Hepatic stellate cell (primary cell): ENCODE results near the gene KLC3.
"Not testable (repeated sequence)": the region's sequence is repeated elsewhere in the genome, so short reads cannot be mapped to it uniquely, and the experiment has no call there.

ENCODE experiments used
- DNase-seq: peaks from one replicate; pipeline ENCODE4 v3.0.0; 2011; ENCODE audit warnings: low spot score

The KLC3 gene

DNA sequence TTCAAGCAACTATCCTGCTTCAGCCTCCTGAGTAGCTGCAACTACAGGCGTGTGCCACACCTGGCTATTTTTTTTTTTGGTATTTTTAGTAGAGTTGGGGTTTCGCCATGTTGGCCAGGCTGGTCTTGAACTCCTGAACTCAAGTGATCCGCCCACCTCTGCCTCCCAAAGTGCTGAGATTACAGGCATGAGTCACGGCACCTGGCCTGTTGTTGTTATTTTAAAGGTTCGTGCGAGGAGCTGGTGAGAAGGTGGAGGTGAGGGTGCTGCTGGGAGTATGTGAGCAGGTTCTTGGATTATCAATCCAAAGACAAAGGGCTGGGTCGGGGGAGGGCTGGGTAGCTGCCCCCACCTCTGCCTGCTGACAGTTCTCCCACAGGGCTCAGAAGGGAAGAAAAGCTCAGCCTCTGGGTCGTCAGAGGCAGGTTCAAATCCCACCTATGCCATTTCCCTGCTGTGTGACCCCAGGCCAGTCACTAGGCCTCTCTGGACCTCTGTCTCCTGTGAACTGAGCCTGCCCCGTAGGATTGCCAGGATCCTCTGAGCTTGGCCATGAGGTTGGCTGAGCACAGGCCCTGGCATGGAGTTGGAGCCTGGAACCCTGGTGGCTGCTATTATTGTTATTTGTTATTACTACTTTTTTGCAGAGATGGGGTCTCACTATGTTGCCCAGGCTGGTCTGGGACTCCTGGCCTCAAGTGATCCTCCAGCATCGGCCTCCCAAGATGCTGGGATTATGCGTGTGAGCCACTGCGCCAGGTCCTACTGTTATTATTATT is 19.4 kb upstream of the KLC3 start:
- no peak for DNase-seq

DNA sequence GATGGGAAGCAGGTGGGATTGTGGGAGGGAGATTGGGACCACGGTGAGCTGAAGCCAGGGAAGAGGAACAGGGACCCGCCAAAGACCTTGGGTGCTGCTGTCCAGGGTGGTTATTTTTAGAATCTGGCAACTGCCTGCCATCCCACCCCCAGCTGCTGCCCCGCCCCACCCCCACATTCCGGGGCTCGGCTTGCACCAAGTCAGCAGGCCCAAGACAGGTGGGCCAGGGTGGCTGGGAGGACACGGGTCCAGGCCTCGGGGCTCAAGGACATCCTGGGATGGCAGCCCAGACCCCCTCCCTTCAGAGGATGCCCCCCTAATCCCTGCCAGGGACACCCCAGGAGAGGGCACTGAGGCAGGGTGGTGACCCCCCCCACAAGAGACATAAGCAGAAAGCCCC is 18.7 kb upstream of the KLC3 start:
- no peak for DNase-seq

- DNase-seq = no peak
These were observed 18.2 kb upstream of the KLC3 start for GRCh38 chr19:45322311-45322710.

GRCh38 chr19:45322744-45323281 is 17.7 kb upstream of the KLC3 start, which contains the start of gene CKM:
Gene CKM (minus strand): TSS chr19:45322875. CDS start chr19:45319713, 3,162 bp downstream.
- DNase-seq = no peak

- no peak for DNase-seq
These were observed 16.9 kb upstream of the KLC3 start for GRCh38 chr19:45323671-45324081.

- no peak for DNase-seq
These were observed 16.1 kb upstream of the KLC3 start for GRCh38 chr19:45324349-45324907.

- DNase-seq = no peak
These were observed 13.0 kb upstream of the KLC3 start for GRCh38 chr19:45327404-45328143.

DNA sequence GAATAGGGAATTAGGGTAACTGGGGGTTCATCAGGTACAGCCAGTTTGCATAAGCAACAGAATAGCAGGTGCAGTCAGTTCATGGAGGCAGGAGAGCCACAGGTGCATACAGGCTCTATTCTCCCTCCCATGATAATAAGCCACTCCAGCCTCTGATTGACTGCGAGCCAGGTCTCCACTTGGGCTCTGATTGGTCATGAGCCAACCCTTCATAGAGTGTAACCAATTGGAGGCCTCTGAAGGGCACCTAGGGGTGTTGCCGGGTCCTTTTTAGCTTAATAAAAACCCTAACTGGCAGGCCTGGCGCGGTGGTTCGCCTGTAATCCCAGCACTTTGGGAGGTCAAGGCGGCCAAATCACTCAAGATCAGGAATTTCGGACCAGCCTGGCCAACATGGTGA is 9.1 kb upstream of the KLC3 start:
- DNase-seq = no peak

- no peak for DNase-seq
These were observed 6.8 kb upstream of the KLC3 start for GRCh38 chr19:45333609-45334303.

GRCh38 chr19:45334881-45335280 is 5.7 kb upstream of the KLC3 start:
- DNase-seq = not testable (repeated sequence)

GRCh38 chr19:45336696-45337251 is 3.8 kb upstream of the KLC3 start:
- DNase-seq = no peak

DNA sequence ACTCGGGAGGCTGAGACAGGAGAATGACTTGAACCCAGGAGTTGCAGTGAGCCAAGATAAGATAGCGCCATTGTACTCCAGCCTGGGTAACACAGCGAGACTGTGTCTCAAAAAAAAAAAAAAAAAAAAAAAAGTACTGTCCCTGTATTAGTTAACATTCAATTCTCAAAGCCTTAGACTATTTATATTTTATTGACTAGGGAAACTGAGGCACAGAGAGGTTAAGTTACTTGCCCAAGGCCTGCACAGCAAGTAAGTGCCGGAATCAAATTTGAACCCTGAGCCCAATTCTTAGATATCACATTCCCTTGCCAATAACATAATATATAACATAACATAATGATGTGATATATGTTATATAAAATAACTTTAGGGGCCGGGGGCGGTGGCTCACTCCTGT is 921 bp upstream of the KLC3 start:
- no peak for DNase-seq

DNA sequence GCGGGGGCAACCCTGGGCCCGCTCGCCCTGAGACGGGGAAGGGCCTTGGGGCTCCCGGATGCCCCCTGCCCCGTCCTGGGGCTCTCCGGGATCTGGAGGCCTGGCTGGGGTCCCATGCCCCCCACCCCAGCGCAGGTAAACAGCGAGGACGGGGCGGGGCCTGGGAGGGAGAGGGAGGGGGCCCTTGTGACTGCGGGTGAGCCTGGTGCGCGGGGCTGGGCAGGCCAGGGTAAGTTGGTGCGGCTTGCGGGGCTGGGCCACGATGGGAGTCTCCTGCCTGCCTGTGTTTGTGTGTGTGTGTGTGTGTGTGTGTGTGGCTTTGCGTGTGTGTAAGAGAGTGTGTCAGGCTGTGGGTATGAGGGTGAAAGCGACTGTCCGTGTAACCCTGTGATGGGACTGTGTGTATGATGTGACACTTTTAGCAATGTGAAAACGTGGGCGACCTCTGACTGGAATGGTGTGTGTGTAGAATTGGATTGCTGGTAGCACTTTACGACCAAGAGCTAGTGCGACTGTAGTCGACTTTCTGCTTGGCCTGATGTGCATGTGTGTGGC is 426 bp downstream of the KLC3 start:
- DNase-seq = no peak

DNA sequence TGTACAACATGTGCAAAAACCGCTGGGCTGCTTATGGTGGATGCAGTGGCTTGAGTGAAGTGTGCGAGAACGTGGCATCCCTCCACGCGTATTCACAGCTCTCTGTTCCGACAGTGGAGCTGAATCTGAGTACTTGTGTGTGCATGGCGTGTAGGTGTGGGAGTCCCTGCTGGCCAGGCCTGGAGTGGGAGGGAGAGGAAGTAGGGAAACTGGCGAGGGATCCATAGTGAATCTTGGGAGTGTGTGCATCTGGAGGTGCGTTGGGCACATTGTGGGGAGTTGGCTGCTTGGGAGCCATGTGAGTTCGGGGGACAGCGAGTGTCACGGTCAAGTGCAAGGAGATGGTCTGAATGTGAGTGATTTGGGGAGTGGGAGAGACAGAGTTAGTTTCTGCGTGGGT is 2.4 kb downstream of the KLC3 start:
- no peak for DNase-seq

DNA sequence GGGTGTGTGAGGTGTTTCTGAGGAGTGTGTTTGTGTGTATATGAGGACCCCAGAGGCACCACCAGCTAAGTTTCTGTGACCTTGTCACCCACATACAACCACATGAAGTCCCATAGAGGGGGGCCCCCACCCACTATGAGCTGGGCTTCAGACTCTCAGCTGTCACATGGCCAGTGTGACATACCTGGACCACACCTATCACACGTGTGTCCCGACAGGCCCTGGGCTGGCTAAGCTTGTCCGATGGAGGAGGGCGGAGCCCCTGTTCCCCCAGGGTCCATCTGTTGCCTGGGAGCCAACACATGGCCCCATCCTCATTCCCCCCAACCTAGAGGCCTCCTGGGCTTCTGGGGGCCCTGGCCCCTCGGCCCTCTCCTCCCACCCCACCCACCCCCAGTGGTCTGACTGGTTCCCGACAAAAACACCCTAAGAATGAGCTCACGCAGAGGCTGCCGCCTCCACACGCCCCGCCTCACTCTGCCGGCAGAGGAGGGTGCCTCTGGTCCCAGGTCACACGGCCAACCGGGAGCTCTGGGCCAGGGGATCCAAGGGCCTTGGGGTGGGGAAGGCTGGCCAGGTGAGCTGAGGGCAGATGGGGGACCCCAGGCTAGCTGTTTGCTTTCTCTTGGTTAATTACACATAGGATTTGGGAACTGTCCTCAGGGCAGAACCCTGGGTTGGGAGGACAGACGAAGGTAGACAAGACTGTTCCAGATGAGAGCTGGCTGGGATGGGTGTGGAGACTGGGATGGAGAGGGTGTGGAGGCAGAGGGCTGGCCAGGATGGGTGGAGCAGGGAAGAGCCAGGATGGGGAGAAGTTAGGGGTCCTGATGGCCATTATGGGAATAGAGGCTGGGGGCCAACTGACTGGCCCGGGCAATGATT is 4.3 kb downstream of the KLC3 start:
- DNase-seq = no peak

DNA sequence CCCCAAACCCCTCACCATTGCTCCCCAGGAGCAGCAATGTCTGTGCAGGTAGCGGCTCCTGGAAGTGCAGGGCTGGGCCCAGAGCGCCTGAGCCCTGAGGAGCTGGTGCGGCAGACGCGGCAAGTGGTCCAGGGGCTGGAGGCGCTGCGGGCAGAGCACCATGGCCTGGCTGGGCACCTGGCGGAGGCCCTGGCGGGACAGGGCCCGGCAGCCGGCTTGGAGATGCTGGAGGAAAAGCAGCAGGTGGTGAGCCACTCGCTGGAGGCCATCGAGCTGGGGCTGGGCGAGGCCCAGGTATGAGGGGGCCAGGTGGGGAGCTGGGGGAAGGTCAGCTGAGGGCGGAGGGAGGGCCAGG is 4.9 kb downstream of the KLC3 start:
- no peak for DNase-seq

DNA sequence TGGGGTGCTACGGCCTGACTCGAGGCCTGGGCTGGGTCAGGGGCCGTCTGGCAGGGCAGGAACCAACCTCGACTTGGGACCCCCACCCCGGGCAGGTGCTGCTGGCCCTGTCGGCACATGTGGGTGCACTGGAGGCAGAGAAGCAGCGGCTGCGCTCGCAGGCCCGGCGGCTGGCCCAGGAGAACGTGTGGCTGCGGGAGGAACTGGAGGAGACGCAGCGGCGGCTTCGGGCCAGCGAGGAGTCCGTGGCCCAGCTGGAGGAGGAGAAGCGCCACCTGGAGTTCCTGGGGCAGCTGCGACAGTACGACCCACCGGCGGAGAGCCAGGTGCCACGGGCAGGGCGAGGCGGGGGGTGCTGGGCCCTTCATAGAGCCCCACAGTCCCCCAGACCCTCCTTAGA is 5.9 kb downstream of the KLC3 start:
- DNase-seq = no peak

DNA sequence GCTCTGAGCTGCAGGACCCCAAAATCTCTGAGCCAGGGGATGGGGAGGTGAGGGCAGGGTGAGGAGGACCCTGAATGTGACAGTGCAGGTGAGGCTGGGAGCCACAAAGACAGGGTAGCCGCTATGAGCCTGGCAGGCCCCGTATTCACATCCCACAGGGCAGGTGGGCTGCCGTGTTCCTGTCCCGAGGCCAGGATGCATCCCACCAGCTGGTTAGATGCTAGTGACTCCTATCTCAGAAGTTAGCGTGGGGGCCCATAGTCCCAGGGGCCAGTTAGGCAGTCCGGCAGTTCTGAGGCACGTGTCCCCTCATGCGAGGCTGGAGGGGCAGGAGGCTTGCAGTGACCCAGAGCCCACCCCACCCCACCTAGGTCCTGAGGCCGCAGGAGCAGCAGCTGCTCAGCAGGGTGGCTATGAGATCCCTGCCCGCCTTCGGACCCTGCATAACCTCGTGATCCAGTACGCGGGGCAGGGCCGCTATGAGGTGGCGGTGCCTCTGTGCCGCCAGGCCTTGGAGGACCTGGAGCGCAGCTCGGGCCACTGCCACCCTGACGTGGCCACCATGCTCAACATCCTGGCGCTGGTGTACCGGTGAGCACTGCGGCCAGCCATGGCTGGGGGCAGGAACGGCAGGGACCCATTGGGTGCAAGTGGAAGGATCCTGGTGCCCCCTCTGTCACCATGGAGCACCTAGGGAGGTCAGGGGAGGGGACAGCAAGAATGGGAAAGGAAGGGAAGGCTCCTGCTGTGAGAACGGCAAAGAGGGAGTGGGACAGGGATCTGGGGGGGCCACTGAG is 7.2 kb downstream of the KLC3 start:
- no peak for DNase-seq

DNA sequence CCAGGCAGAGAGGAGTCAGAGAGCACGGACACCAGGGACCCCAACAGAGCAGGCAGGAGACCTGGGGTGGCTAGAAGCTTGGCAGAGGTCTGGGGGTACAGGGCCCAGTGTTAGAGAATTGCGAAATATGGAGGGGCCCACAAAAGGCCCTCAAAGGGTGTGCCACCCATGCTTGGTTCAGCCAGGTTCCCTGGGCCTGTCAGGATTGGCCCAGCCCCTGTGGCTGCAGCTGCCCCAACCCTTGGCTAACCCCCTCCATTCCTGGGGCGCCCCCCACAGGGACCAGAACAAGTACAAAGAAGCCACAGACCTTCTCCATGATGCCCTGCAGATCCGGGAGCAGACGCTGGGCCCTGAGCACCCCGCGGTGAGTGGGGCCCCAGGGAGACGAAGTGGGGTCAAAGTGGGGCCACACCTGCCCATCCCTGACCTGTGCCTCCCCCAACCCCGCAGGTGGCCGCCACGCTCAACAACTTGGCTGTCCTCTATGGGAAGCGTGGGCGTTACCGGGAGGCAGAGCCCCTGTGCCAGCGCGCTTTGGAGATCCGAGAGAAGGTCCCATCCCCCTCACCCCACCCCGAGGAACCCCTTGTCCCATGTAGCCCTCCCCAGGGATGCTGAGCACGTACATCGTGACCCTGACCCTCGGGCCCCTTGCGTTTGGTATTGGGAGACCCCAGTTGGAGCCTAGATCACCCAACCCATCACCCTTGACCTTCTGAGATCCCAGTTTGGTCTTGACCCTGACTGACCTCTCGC is 8.0 kb downstream of the KLC3 start:
- DNase-seq = no peak
